GM20431 (cell line): ENCODE measurements around the gene HIVEP3.

Experiments
- in situ Hi-C: fragments of 300-500 bp; cut with MseI, MboI; formaldehyde crosslinking; loops from one replicate; pipeline ENCODE4 v1.15.0; 2020; ENCODE audit warnings: low sequenced_read_pairs; ENCODE audit not compliant: unreplicated experiment

The HIVEP3 gene

GRCh38 chr1:41507110-41507720 is 411.5 kb downstream of the HIVEP3 start:
- in situ Hi-C loops, result no loop called here

GRCh38 chr1:41504114-41505035 is 414.3 kb downstream of the HIVEP3 start:
- in situ Hi-C loops, result no loop called here

GRCh38 chr1:41503538-41504113 is 415.1 kb downstream of the HIVEP3 start:
- in situ Hi-C loops, result no loop called here

- in situ Hi-C loops, result no loop called here
Observed at GRCh38 chr1:41502912-41503311, 415.8 kb downstream of the HIVEP3 start.

- in situ Hi-C loops, result no loop called here
Observed at GRCh38 chr1:41501581-41501980, 417.1 kb downstream of the HIVEP3 start.

- in situ Hi-C loops, result no loop called here
Observed at GRCh38 chr1:41500781-41501518, 417.8 kb downstream of the HIVEP3 start.

GRCh38 chr1:41500378-41500777 is 418.3 kb downstream of the HIVEP3 start:
- in situ Hi-C loops, result no loop called here

GRCh38 chr1:41499591-41499990 is 419.1 kb downstream of the HIVEP3 start:
- in situ Hi-C loops, result no loop called here

GRCh38 chr1:41498804-41499203 is 419.9 kb downstream of the HIVEP3 start:
- in situ Hi-C loops, result no loop called here

- in situ Hi-C loops, result no loop called here
Observed at GRCh38 chr1:41498391-41498790, 420.3 kb downstream of the HIVEP3 start.

GRCh38 chr1:41497461-41498030 is 421.2 kb downstream of the HIVEP3 start:
- in situ Hi-C loops, result no loop called here

GRCh38 chr1:41497056-41497440 is 421.7 kb downstream of the HIVEP3 start:
- in situ Hi-C loops, result no loop called here

- in situ Hi-C loops, result no loop called here
Observed at GRCh38 chr1:41496080-41497055, 422.4 kb downstream of the HIVEP3 start.

- in situ Hi-C loops, result no loop called here
Observed at GRCh38 chr1:41495210-41495948, 423.3 kb downstream of the HIVEP3 start.

- in situ Hi-C loops, result no loop called here
Observed at GRCh38 chr1:41494351-41495209, 424.1 kb downstream of the HIVEP3 start.

- in situ Hi-C loops, result no loop called here
Observed at GRCh38 chr1:41493626-41494350, 424.9 kb downstream of the HIVEP3 start.

GRCh38 chr1:41493117-41493536 is 425.6 kb downstream of the HIVEP3 start:
- in situ Hi-C loops, result no loop called here
